ENCODE data around the gene GALNT7. TPM values are rescaled to one million over a fixed set of nuclear protein-coding genes. Genes with fewer than 3 reads are reported as not detected.

Gene GALNT7
- total RNA-seq, 1 donor from 2014 or later, result 8.2 TPM

GRCh38 chr4:173334085-173334890 is 165.7 kb downstream of the GALNT7 start, which contains the start of gene HMGB2:
Gene HMGB2, minus strand, starts transcription at chr4:173334358. Its CDS starts 709 bp downstream, at chr4:173333649.
- no peaks in the 10 kb centered on the region for H3K27me3 ChIP-seq
- peaks cover 4 to 19% of the 10 kb centered on the region in 2 donors for H3K36me3 ChIP-seq
- no peak for TF ChIP-seq CTCF (IDR thresholded peaks at IDR 0.05)
- peak within 1 kb of the TSS; percentile 97 to 99 for H3K4me3 ChIP-seq
- peaks cover 0 to 17% of the 10 kb centered on the region in 2 donors for H3K4me1 ChIP-seq
- peak; percentile 100 for DNase-seq (ENCODE audit: low spot score in 2 of 2)
- intact Hi-C loops (cut with DNase I), result loop anchor here (1.0 to 5.0 kb wide), 4 partner anchors 36 to 193 kb away; partner anchors contain the start of gene SAP30
- no peaks in the 10 kb centered on the region for H3K9me3 ChIP-seq
- H3K27ac ChIP-seq, result peak within 1 kb of the TSS; percentile 93 to 98

DNA sequence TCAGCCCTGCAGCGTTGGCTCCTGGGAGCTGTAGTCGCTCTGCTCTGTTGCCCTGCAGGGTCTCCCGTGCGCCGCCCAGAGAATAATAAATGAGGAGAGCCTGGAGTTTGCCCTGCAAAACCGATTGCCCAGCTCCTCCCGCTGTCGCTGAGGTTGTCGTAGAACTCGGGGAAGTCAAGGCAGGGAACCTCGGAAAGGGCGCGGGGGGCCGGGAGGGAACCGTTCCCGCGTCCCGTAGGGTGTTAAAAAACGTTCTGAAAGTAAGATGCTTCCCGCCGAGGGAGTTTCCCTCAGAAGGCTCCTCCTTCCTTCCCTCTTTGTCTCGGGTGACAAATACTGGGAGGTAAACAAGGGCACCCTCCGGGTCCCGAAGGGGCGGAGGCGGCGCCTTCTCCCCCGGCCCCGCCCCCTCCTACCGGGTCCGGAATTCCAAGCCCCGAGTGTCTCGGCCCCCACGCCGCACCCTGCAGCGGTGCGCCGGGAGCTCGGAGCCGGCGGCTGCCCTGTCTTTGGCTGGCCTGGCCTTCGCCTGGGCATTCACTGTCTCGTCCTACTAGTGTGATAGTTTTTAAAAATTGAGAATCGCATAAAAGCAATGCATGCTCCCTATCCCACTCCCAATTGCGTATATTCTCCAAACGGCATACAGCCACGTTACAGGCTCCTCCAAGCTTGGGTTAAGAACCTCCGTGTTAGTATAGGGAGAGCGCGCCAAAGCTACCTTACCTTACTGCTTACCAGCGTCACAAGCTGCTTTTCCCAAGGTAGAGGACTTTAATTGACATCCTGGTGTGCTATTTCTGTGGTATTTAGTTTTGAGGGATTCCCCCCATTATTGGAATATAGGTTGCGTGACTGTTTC is 166.5 kb downstream of the GALNT7 start:
- Histone ChIP-seq H3K9me3 (no peaks in the 10 kb centered on the region), H3K27ac (peak overlapping the region in 1 of 2 donors; percentile 66), H3K4me1 (peaks cover 0 to 16% of the 10 kb centered on the region in 2 donors), H3K36me3 (peaks cover 4 to 11% of the 10 kb centered on the region in 2 donors), H3K27me3 (no peaks in the 10 kb centered on the region), H3K4me3 (peak overlapping the region; percentile 97 to 99)
- peak; percentile 16 to 74 for DNase-seq (ENCODE audit: low spot score in 2 of 2)
- intact Hi-C loops (cut with DNase I), result loop anchor here (1.0 to 5.0 kb wide), 4 partner anchors 35 to 192 kb away; partner anchors contain the start of gene SAP30
- TF ChIP-seq CTCF (IDR thresholded peaks at IDR 0.05), result peak in 1 of 3 experiments; percentile 3

GRCh38 chr4:173337463-173337862 is 168.9 kb downstream of the GALNT7 start:
- Histone ChIP-seq H3K36me3 (no peaks in the 10 kb centered on the region), H3K4me3 (no peak overlapping the region), H3K27ac (no peak overlapping the region), H3K9me3 (no peaks in the 10 kb centered on the region), H3K4me1 (peaks cover 0 to 9% of the 10 kb centered on the region in 2 donors), H3K27me3 (no peaks in the 10 kb centered on the region)
- TF ChIP-seq CTCF (IDR thresholded peaks at IDR 0.05), result no peak
- intact Hi-C loops (cut with DNase I), result no loop called here
- DNase-seq (ENCODE audit: low spot score in 2 of 2), result no peak

DNA sequence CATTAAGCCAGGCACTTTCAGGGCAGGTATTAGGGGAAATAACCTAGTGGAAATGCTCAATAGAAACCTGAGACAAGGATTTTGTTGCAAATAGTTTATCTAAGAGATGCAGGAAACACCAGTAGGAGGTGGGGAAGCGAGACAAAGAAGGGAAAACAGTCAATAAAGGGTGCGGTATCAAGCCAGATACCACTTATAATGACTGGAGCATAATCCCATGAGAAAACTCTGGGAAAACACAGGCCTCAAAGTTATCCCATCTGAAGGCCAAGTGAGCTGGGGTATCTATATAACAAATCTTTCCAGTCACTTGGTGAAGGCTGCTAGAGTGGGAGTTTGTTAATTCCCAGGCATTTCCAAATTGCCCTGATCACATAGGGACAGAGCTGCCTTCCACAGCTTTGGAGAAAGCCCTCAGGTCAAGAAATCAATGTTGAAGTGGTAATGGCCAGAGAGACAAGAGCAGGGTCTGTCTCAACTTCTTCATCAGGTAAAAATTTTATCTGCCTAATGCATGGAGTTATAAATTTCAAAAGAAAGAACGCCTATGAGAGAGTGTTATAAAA is 175.3 kb downstream of the GALNT7 start:
- Histone ChIP-seq H3K36me3 (no peaks in the 10 kb centered on the region), H3K27ac (no peak overlapping the region), H3K9me3 (no peaks in the 10 kb centered on the region), H3K27me3 (no peaks in the 10 kb centered on the region), H3K4me3 (no peak overlapping the region), H3K4me1 (no peaks in the 10 kb centered on the region)
- no peak for TF ChIP-seq CTCF (IDR thresholded peaks at IDR 0.05)
- intact Hi-C loops (cut with DNase I), result no loop called here
- no peak for DNase-seq (ENCODE audit: low spot score in 2 of 2)

GRCh38 chr4:173345648-173346047 is 177.0 kb downstream of the GALNT7 start:
- H3K9me3 ChIP-seq, result no peaks in the 10 kb centered on the region
- TF ChIP-seq CTCF (IDR thresholded peaks at IDR 0.05), result no peak
- H3K27me3 ChIP-seq, result no peaks in the 10 kb centered on the region
- no peaks in the 10 kb centered on the region for H3K4me1 ChIP-seq
- no peak overlapping the region for H3K4me3 ChIP-seq
- no peaks in the 10 kb centered on the region for H3K36me3 ChIP-seq
- H3K27ac ChIP-seq, result no peak overlapping the region
- no peak for DNase-seq (ENCODE audit: low spot score in 2 of 2)
- intact Hi-C loops (cut with DNase I), result no loop called here
